Right lung (tissue), 5 donors: ENCODE results near the gene DHRS7. TPM values are rescaled to one million over a fixed set of nuclear protein-coding genes. Genes with fewer than 3 reads are reported as not detected.
A peak's percentile ranks its signal among the peaks of the same experiment; 100 is the strongest.
"Not testable (repeated sequence)": the region's sequence is repeated elsewhere in the genome, so short reads cannot be mapped to it uniquely, and the experiment has no call there.

Source experiments
- DNase-seq, 2 donors: peaks; one replicate each; pipeline ENCODE4 v3.0.0-alpha.2; 2013
- polyA plus RNA-seq, 5 donors: library from polyadenylated mRNA; unstranded; fragments of 120-200 nt; gene quantifications; one replicate each; pipeline versions ENCODE4 v1.2.1 to v1.2.3, GENCODE V29; 2013; ENCODE audit warnings: inconsistent platforms in 1 of 5, low replicate concordance in 1 of 5; ENCODE audit not compliant: insufficient read length in 5 of 5, insufficient read depth in 1 of 5

DHRS7 gene
- polyA plus RNA-seq, 5 donors = 51.5 to 68.9 (median 57.1) TPM

GRCh38 chr14:60160422-60160821 is 4.8 kb downstream of the DHRS7 start:
- DNase-seq = no peak

- no peak for DNase-seq
Observed at GRCh38 chr14:60154671-60155070, 10.5 kb downstream of the DHRS7 start.

GRCh38 chr14:60153991-60154390 is 11.2 kb downstream of the DHRS7 start:
- no peak for DNase-seq

- peak; percentile 30 to 35 for DNase-seq
Observed at GRCh38 chr14:60151715-60152114, 13.5 kb downstream of the DHRS7 start.

- DNase-seq = no peak
Observed at GRCh38 chr14:60134702-60135101, 30.5 kb downstream of the DHRS7 start.

GRCh38 chr14:60133487-60133886 is 31.7 kb downstream of the DHRS7 start:
- DNase-seq = no peak

- no peak for DNase-seq
Observed at GRCh38 chr14:60125918-60126317, 39.3 kb downstream of the DHRS7 start.

GRCh38 chr14:60116181-60116580 is 49.0 kb downstream of the DHRS7 start:
- DNase-seq = no peak

- no peak for DNase-seq
Observed at GRCh38 chr14:60114881-60115280, 50.3 kb downstream of the DHRS7 start.

GRCh38 chr14:60111732-60112131 is 53.5 kb downstream of the DHRS7 start:
- DNase-seq = no peak

GRCh38 chr14:60107477-60107876 is 57.7 kb downstream of the DHRS7 start:
- no peak for DNase-seq

GRCh38 chr14:60106339-60106738 is 58.9 kb downstream of the DHRS7 start:
- no peak for DNase-seq

- no peak for DNase-seq
Observed at GRCh38 chr14:60102389-60102788, 62.8 kb downstream of the DHRS7 start.

GRCh38 chr14:60101786-60102185 is 63.4 kb downstream of the DHRS7 start:
- DNase-seq = no peak

GRCh38 chr14:60099855-60100254 is 65.3 kb downstream of the DHRS7 start:
- DNase-seq = not testable (repeated sequence)

- DNase-seq = no peak
Observed at GRCh38 chr14:60097974-60098373, 67.2 kb downstream of the DHRS7 start.

- no peak for DNase-seq
Observed at GRCh38 chr14:60095781-60096450, 69.3 kb downstream of the DHRS7 start.

GRCh38 chr14:60095231-60095630 is 70.0 kb downstream of the DHRS7 start:
- DNase-seq = no peak

GRCh38 chr14:60094306-60094897 is 70.8 kb downstream of the DHRS7 start:
- DNase-seq = no peak
